Right cardiac atrium (tissue), 5 donors: ENCODE data around the gene CNGA2. TPM values are rescaled to one million over a fixed set of nuclear protein-coding genes. Genes with fewer than 3 reads are reported as not detected.
"Not testable (repeated sequence)": the region's sequence is repeated elsewhere in the genome, so short reads cannot be mapped to it uniquely, and the experiment has no call there.

ENCODE experiments used
- ATAC-seq, 2 donors: fragments of 200-7000 bp; cut with Tn5 transposase; one replicate each; pipeline versions ENCODE4 v1.8.0 to v1.9.1; 2020; ENCODE audit warnings: moderate library complexity in 2 of 2, mild to moderate bottlenecking in 1 of 2
- DNase-seq, 3 donors: peaks; one replicate each; pipeline ENCODE4 v3.0.0-alpha.2; 2020
- H3K27ac ChIP-seq: one replicate; pipeline ENCODE4 v1.5.1; 2013; ENCODE audit warnings: mild to moderate bottlenecking, low read length, control low read depth, moderate library complexity
- H3K27me3 ChIP-seq: one replicate; pipeline ENCODE4 v1.6.1; 2013; ENCODE audit not compliant: control insufficient read depth, insufficient read depth
- H3K4me1 ChIP-seq: one replicate; pipeline ENCODE4 v1.6.1; 2013; ENCODE audit warnings: low read length; ENCODE audit not compliant: control insufficient read depth, insufficient read depth
- H3K4me3 ChIP-seq: one replicate; pipeline ENCODE4 v1.5.1; 2013; ENCODE audit warnings: low read length, control low read depth
- H3K9me3 ChIP-seq: one replicate; pipeline ENCODE4 v1.6.1; 2013; ENCODE audit warnings: low read length; ENCODE audit not compliant: control insufficient read depth
- WGBS: extraction: QIAGEN DNeasy Blood & Tissue Kit; methylation state at CpG from one replicate; pipeline ENCODE4 v1.1.7; 2013; 5-methylcytosine and 5-hydroxymethylcytosine counted together
- intact Hi-C, 4 donors: fragments of 100-400 bp; cut with DNase I; formaldehyde crosslinking; loops; one replicate each; pipeline versions ENCODE4 v1.11.0 to v1.14.0; 2022 to 2023
- long read RNA-seq, 4 donors: library from polyadenylated mRNA; unstranded; transcript quantifications; one replicate each; pipeline ENCODE4 v2.0.0, GENCODE V29; 2020 to 2021
- polyA plus RNA-seq: library from polyadenylated mRNA; stranded (reverse); fragments of 200-250 nt; gene quantifications from one replicate; pipeline ENCODE4 v1.2.3, GENCODE V29; 2013
- total RNA-seq, 4 donors: library from RNA; stranded (reverse); fragmentation: NEBNext Ultra II Directional; extraction: Animal tissue kit (Norgen Biotek cat#: 25700); gene quantifications; one replicate each; pipeline ENCODE4 v1.2.1, GENCODE V29; 2021
- donor health status: healthy with polysubstance abuse.
- donor health status: DM: no; HTN: yes; CAD: no.
- donor health status: DM: no; HTN: no; CAD: no.
- donor health status: DM: no; HTN: yes; CAD: no; lungs with severe emphysema.
- donor health status: DM: yes; HTN: yes; CAD: no.

Gene CNGA2
- total RNA-seq (not detected), polyA plus RNA-seq (not detected)
- long read RNA-seq, donor 1 = 0 reads
- long read RNA-seq, donor 2 = 0 reads
- long read RNA-seq, donor 3 = 0 reads
- long read RNA-seq, donor 4 = 0 reads

- Histone ChIP-seq H3K27ac (no peak within 1 kb of the TSS), H3K27me3 (no peaks in the 10 kb centered on the region), H3K9me3 (no peaks in the 10 kb centered on the region), H3K4me3 (no peak within 1 kb of the TSS), H3K4me1 (no peaks in the 10 kb centered on the region)
- 82% methylated on average over 4 of the region's 4 CpGs for WGBS
- no peak for ATAC-seq
- no peak for DNase-seq
- intact Hi-C loops = no loop called here
Measured at GRCh38 chrX:151734446-151734845, at the start of gene CNGA2. TSS of gene CNGA2 (plus strand) at chrX:151734746. CDS start at chrX:151738484, 3,738 bp downstream.

- DNase-seq (no peak), ATAC-seq (no peak)
- Histone ChIP-seq H3K27ac (no peak overlapping the region), H3K4me3 (no peak overlapping the region), H3K4me1 (no peaks in the 10 kb centered on the region), H3K27me3 (no peaks in the 10 kb centered on the region), H3K9me3 (no peaks in the 10 kb centered on the region)
- intact Hi-C loops = no loop called here
Measured at GRCh38 chrX:151687635-151688034, 46.9 kb upstream of the CNGA2 start.

DNA sequence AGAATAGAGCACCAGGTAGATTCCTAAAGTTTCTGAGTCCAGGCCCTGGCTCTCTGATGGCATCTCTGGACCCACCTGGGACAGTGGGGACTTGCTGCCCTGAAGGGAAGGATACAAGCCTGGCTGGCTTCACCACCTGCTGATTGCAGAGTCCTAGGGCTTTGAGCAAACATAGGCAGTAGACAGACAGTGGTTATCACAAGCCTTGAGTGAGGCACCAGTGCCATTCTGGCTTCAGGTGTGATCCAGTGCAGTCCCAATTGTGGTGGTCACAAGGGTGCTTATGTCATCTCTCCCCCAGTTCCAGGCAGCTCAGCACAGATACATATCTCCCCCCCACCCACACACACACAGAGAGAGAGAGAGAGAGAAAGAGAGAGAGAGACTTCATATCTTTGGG, 45.9 kb upstream of the CNGA2 start:
- Histone ChIP-seq H3K4me1 (no peaks in the 10 kb centered on the region), H3K9me3 (no peaks in the 10 kb centered on the region), H3K27me3 (no peaks in the 10 kb centered on the region), H3K4me3 (no peak overlapping the region), H3K27ac (no peak overlapping the region)
- intact Hi-C loops = no loop called here
- no peak for DNase-seq
- no peak for ATAC-seq

DNA sequence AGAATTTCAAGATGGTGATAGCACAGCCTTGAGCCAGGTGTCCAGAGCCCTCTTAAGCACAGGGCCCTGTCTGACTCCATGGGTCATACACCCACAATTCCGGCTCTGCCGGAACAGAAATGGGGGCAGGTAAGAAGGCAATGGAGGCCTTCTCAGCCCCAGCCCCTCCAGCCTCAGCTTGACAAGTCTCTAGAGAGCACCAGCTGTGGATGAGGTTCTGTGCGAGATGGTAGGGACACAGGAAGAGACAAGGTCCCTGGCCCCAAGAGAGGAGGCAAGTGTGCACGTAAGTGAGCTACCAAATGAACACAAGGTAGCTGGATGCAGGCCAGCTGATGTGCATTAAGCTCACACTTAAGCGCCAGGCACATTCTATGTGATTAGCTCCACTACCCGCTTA, 41.7 kb upstream of the CNGA2 start:
- ATAC-seq (no peak), DNase-seq (no peak)
- H3K27ac ChIP-seq = no peak overlapping the region
- intact Hi-C loops = no loop called here
- no peaks in the 10 kb centered on the region for H3K9me3 ChIP-seq
- H3K27me3 ChIP-seq = no peaks in the 10 kb centered on the region
- 93% methylated on average over 6 of the region's 6 CpGs for WGBS
- no peak overlapping the region for H3K4me3 ChIP-seq
- no peaks in the 10 kb centered on the region for H3K4me1 ChIP-seq

DNA sequence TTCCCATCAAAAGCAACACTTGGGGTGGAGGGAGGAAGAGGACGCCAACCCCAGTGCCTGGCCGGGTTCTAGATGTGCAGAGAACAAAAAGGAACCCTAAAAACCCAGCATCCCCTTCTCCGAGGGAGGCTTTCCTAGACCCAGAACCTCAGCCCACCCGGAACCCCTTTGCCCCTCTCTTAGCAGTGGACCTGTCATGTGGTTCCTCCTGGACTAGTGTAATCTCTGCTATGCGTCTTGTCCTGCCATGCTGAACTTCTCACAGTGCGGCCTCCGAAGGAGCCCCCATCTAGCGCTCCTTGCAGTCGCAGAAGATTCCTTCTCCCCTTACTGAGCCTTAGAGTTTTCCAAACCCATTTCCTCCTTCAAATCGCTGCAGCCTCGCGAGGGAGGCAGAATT, 40.4 kb upstream of the CNGA2 start:
- ATAC-seq (no peak), DNase-seq (no peak)
- no peak overlapping the region for H3K27ac ChIP-seq
- no peak overlapping the region for H3K4me3 ChIP-seq
- intact Hi-C loops = no loop called here
- 74% methylated on average over 12 of the region's 12 CpGs for WGBS
- no peaks in the 10 kb centered on the region for H3K4me1 ChIP-seq
- H3K27me3 ChIP-seq = no peaks in the 10 kb centered on the region
- no peaks in the 10 kb centered on the region for H3K9me3 ChIP-seq

DNA sequence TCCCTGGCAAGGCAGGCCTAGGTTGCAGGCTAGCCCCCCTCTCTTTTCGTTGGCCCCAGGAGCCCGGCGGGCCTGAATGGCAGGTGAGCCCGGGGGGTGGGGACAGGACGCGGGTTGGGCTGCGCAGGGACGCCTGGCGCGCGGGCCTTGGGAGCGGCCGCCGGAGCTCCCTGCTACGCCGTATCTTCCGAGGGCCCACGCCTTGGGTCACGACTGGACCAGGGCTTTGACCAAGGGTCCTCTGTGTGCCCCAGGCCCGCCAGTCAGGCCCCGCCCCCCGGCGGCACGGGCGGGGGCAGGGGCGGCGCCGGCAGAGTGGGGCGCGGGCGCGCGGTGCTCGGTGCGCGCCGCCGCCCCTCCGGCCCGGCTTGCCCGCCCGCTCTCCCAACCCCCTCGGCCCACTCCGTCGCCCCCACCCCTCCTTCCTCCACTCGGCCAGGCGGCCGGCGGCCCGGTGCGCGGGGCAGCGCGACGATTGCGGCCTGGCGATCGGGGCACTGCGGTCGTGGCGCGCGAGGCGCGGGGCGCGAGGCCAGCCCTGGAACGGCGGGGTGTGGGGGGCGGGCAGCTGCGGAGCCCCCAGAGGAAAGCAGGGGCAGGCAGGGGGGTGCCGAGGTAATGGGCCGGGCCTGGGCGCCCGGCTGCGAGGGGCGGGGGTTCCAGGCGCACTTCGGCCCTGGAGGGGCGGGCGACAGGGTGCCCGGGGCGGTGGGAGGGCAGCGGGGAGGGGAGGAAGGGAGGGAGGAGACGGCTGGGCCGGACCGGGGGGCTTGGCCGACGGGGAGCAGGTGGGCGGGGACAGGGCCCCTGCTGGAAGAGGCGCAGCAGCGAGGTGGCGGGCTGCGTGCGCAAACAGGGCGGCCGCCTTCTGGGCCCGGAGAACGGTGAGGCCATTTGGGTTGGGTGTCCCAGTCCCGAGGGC, 39.6 kb upstream of the CNGA2 start, which contains the start of gene PRRG3:
TSS of gene PRRG3 (plus strand) at position 798 of the 922 bp plus-strand sequence. CDS start 3,357 bp downstream, outside the sequence.
- no peaks in the 10 kb centered on the region for H3K4me1 ChIP-seq
- ATAC-seq (no peak), DNase-seq (peak in 1 of 3 donors; percentile 44)
- H3K27ac ChIP-seq = no peak within 1 kb of the TSS
- H3K27me3 ChIP-seq = no peaks in the 10 kb centered on the region
- WGBS = 2% methylated on average over 64 of the region's 100 CpGs
- H3K9me3 ChIP-seq = no peaks in the 10 kb centered on the region
- intact Hi-C loops = no loop called here
- peak within 1 kb of the TSS; percentile 57 for H3K4me3 ChIP-seq

GRCh38 chrX:151695583-151696340, 38.8 kb upstream of the CNGA2 start:
- peak overlapping the region; percentile 57 for H3K4me3 ChIP-seq
- no peaks in the 10 kb centered on the region for H3K9me3 ChIP-seq
- 17% methylated on average over 19 of the region's 19 CpGs for WGBS
- ATAC-seq (no peak), DNase-seq (no peak)
- intact Hi-C loops = no loop called here
- H3K27me3 ChIP-seq = no peaks in the 10 kb centered on the region
- H3K4me1 ChIP-seq = no peaks in the 10 kb centered on the region
- H3K27ac ChIP-seq = no peak overlapping the region

DNA sequence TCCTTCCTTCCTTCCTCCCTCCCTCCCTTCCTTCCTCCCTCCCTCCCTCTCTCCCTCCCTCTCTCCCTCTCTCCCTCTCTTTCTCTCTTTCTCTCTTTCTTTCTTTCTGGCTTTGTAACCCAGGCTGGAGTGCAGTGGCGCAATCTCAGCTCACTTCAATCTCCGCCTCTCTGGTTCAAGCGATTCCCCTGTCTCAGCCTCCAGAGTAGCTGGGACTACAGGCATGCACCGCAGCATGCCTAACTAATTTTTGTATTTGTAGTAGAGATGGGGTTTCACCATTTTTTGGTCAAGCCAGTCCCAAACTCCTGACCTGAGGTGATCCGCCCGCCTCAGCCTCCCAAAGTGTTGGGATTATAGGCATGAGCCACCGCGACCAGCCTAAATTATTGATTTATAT, 37.5 kb upstream of the CNGA2 start:
- H3K27ac ChIP-seq, ATAC-seq: not testable (repeated sequence)

GRCh38 chrX:151697522-151697921, 37.0 kb upstream of the CNGA2 start:
- 60% methylated on average over 4 of the region's 4 CpGs for WGBS
- intact Hi-C loops = no loop called here
- H3K4me3 ChIP-seq = no peak overlapping the region
- H3K27ac ChIP-seq = no peak overlapping the region
- ATAC-seq = no peak
- no peaks in the 10 kb centered on the region for H3K27me3 ChIP-seq
- no peaks in the 10 kb centered on the region for H3K4me1 ChIP-seq
- no peaks in the 10 kb centered on the region for H3K9me3 ChIP-seq
- no peak for DNase-seq

More for the DNA sequence above, 37.5 kb upstream of the CNGA2 start:
- H3K27me3 ChIP-seq, DNase-seq, H3K4me3 ChIP-seq, H3K4me1 ChIP-seq, intact Hi-C loops, H3K9me3 ChIP-seq: not testable (repeated sequence)
- WGBS = 92% methylated on average over 8 of the region's 8 CpGs

DNA sequence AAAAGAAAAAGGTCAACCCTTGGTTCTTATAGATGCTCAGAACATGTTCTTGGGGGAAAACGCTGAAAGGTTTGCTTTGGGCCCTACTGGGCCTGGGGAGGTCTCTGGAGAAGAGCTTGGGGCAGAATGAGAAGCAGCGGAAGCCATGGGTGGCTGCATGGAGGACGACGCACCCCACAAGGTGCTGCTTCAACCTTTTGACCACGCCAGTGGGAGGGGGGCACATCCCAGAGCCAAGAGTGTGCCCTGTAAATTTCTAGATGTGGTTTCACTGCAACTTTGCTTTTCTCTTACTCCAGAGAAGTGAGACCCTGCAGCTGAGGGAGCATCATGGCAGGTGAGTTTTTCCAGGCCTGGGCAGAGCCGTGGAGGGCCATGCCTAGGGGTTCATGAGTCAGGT, 36.1 kb upstream of the CNGA2 start:
- no peak overlapping the region for H3K27ac ChIP-seq
- DNase-seq (no peak), ATAC-seq (no peak)
- no peak overlapping the region for H3K4me3 ChIP-seq
- H3K4me1 ChIP-seq = peaks cover 3% of the 10 kb centered on the region
- 95% methylated on average over 6 of the region's 6 CpGs for WGBS
- intact Hi-C loops = no loop called here
- no peaks in the 10 kb centered on the region for H3K27me3 ChIP-seq
- H3K9me3 ChIP-seq = no peaks in the 10 kb centered on the region

DNA sequence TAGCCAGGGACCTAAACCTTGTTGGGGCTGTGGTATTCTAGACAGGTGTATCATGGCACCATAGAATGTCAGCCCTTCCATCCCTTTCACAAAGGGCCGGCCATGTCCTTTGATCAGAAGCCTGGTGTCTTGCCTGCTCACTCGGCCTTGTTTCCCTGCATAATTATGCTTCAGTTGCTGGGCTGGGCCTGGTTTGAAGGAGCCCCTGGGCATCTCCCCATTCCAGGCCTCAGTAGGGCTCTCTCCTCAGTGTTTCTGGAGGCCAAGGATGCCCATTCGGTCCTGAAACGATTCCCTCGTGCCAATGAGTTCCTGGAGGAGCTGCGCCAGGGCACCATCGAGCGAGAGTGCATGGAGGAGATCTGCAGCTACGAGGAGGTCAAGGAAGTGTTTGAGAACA, 34.8 kb upstream of the CNGA2 start:
- H3K4me3 ChIP-seq = no peak overlapping the region
- no peak for ATAC-seq
- H3K4me1 ChIP-seq = peaks cover 3% of the 10 kb centered on the region
- no peak for DNase-seq
- no peaks in the 10 kb centered on the region for H3K27me3 ChIP-seq
- H3K9me3 ChIP-seq = no peaks in the 10 kb centered on the region
- intact Hi-C loops = no loop called here
- no peak overlapping the region for H3K27ac ChIP-seq
- 94% methylated on average over 9 of the region's 9 CpGs for WGBS
